BE2C (cell line): ENCODE results near the gene VPS35L.
"Not testable (repeated sequence)": the region's sequence is repeated elsewhere in the genome, so short reads cannot be mapped to it uniquely, and the experiment has no call there.

Experiments used
- DNase-seq: peaks from one replicate; pipeline ENCODE4 v3.0.0-alpha.2; 2020
- H3K27me3 ChIP-seq: fragments of 250-450 bp; sonication (Bioruptor Pico); 2 replicates; pipeline ENCODE4 v1.5.1; 2020; ENCODE audit warnings: mild to moderate bottlenecking
- H3K36me3 ChIP-seq: fragments of 250-450 bp; sonication (Bioruptor Pico); 2 replicates; pipeline ENCODE4 v1.5.1; 2020; ENCODE audit warnings: mild to moderate bottlenecking
- H3K4me1 ChIP-seq: fragments of 250-450 bp; sonication (Bioruptor Pico); 2 replicates; pipeline ENCODE4 v1.5.1; 2020
- H3K4me3 ChIP-seq: 2 replicates; pipeline ENCODE4 v1.5.1; 2011; ENCODE audit warnings: low read depth, low read length
- H3K9me3 ChIP-seq: fragments of 250-450 bp; sonication (Bioruptor Pico); 2 replicates; pipeline ENCODE4 v1.5.1; 2020
- CTCF ChIP-seq: IDR thresholded peaks from 2 replicates; pipeline ENCODE4 v1.5.1; 2012; ENCODE audit warnings: mild to moderate bottlenecking, low read depth, low read length

The VPS35L gene

GRCh38 chr16:19677402-19677801 is 121.9 kb downstream of the VPS35L start:
- TF ChIP-seq CTCF, result no peak

DNA sequence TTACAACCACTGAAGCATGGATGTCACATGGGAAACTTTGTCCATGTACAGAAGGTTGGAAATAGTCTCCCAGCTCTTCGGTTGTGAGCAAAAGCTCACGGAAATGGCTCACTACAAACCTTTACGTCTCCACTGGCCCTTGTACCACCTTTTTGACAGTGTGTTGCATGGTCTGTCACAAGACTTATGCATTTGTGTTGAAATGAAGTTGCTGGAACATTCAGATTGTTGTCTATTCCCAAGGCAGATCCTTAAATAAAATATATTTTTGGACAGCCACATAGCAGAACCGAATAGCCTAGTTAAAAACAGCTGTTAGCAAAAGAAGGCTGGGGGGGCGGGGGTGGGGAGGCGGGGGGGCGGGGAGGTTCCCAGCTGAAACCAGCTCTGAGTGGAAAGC is 123.3 kb downstream of the VPS35L start:
- no peak for DNase-seq
- no peaks in the 10 kb centered on the region for H3K4me1 ChIP-seq
- H3K27me3 ChIP-seq, result no peaks in the 10 kb centered on the region
- peaks cover 7% of the 10 kb centered on the region for H3K36me3 ChIP-seq
- no peak for TF ChIP-seq CTCF
- no peaks in the 10 kb centered on the region for H3K9me3 ChIP-seq
- no peak overlapping the region for H3K4me3 ChIP-seq

More at GRCh38 chr16:19677402-19677801, 121.9 kb downstream of the VPS35L start:
- Histone ChIP-seq H3K4me1 (no peaks in the 10 kb centered on the region), H3K27me3 (no peaks in the 10 kb centered on the region), H3K4me3 (no peak overlapping the region), H3K36me3 (no peaks in the 10 kb centered on the region), H3K9me3 (no peaks in the 10 kb centered on the region)
- DNase-seq, result no peak

GRCh38 chr16:19679281-19679680 is 123.8 kb downstream of the VPS35L start:
- DNase-seq, H3K9me3 ChIP-seq, H3K4me1 ChIP-seq, H3K27me3 ChIP-seq, H3K4me3 ChIP-seq, H3K36me3 ChIP-seq: not testable (repeated sequence)

- no peak for DNase-seq
- no peaks in the 10 kb centered on the region for H3K9me3 ChIP-seq
- H3K4me1 ChIP-seq, result no peaks in the 10 kb centered on the region
- no peak; the same call in 1 of the 2 replicates for TF ChIP-seq CTCF
- H3K27me3 ChIP-seq, result no peaks in the 10 kb centered on the region
- H3K4me3 ChIP-seq, result no peak overlapping the region
- H3K36me3 ChIP-seq, result peaks cover 17% of the 10 kb centered on the region
Measured at GRCh38 chr16:19680881-19681340, 125.4 kb downstream of the VPS35L start.

GRCh38 chr16:19681637-19682036 is 126.1 kb downstream of the VPS35L start:
- Histone ChIP-seq H3K36me3 (peaks cover 17% of the 10 kb centered on the region), H3K27me3 (no peaks in the 10 kb centered on the region), H3K4me3 (no peak overlapping the region), H3K9me3 (no peaks in the 10 kb centered on the region), H3K4me1 (no peaks in the 10 kb centered on the region)
- TF ChIP-seq CTCF, result no peak
- no peak for DNase-seq

DNA sequence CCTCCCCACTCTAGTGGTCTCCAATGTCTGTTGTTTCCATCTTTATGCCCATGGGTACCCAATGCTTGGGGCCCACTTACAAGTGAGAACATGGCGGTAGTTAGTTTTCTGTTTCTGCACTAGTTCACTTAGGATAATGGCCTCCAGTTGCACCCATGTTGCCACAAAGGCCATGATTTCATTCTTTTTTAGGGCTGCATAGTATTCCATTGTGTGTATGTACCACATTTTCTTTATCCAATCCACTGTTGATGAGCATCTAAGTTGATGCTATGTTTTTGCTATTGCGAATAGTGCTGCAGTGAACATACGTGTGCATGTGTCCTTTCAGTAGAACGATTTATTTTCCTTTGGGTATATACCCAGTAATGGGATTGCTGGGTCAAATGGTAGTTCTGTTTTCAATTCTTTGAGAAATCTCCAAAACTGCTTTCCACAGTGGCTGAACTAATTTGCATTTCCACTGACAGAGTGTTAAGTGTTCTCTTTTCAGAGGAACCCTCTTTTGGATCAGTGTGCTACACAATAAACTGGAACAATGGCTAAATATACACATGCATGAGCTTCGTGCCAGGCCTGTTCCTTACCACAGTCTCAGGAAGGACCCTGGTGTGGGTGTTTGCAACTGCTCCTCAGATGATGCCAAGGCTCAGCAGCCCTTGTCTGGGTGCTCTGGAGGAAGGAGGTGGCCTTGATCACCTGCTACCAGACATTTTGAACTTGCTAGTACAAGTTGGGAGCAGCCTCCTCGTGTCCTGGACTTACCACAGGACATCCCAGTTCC is 128.1 kb downstream of the VPS35L start:
- H3K4me1 ChIP-seq, result no peaks in the 10 kb centered on the region
- H3K4me3 ChIP-seq, result no peak overlapping the region
- H3K9me3 ChIP-seq, result no peaks in the 10 kb centered on the region
- no peak for TF ChIP-seq CTCF
- H3K36me3 ChIP-seq, result peaks cover 20% of the 10 kb centered on the region
- no peaks in the 10 kb centered on the region for H3K27me3 ChIP-seq
- DNase-seq, result no peak
